Testis (tissue), 3 donors: Measurements from ENCODE around the gene SND1. TPM values are rescaled to one million over a fixed set of nuclear protein-coding genes. Genes with fewer than 3 reads are reported as not detected.

Source experiments
- DNase-seq: peaks from one replicate; pipeline ENCODE4 v3.0.0-alpha.2; 2019
- H3K27ac ChIP-seq, 2 donors: fragments of 200-600 bp; sonication (generic); one replicate each; pipeline ENCODE4 v1.5.1; 2019
- H3K27me3 ChIP-seq: fragments of 200-600 bp; sonication (generic); one replicate; pipeline ENCODE4 v1.5.1; 2019
- H3K36me3 ChIP-seq: fragments of 200-600 bp; sonication (generic); one replicate; pipeline ENCODE4 v1.5.1; 2017; ENCODE audit warnings: low read depth; ENCODE audit errors: missing control alignments
- H3K4me1 ChIP-seq: fragments of 200-600 bp; sonication (generic); one replicate; pipeline ENCODE4 v1.5.1; 2019
- H3K4me3 ChIP-seq, 2 donors: fragments of 200-600 bp; sonication (generic); one replicate each; pipeline ENCODE4 v1.5.1; 2017 to 2019
- H3K9me3 ChIP-seq: fragments of 200-600 bp; sonication (generic); one replicate; pipeline ENCODE4 v1.5.1; 2017
- CTCF ChIP-seq, 3 experiments: fragments of 450-650 bp in 2 of 3; fragments of 200-600 bp in 1 of 3; sonication (generic) in 1 of 3; IDR thresholded peaks; one replicate each; pipeline ENCODE4 v1.5.1; 2016 to 2019; ENCODE audit warnings: antibody characterized with exemption in 3 of 3, mild to moderate bottlenecking in 2 of 3, moderate library complexity in 1 of 3
- POLR2A ChIP-seq: fragments of 450-650 bp; IDR thresholded peaks from one replicate; pipeline ENCODE4 v1.6.1; 2017; ENCODE audit warnings: antibody characterized with exemption, mild to moderate bottlenecking, moderate library complexity
- WGBS, 2 donors: methylation state at CpG; one replicate each; pipeline ENCODE4 v1.1.5; 2018; 5-methylcytosine and 5-hydroxymethylcytosine counted together
- intact Hi-C: fragments of 100-400 bp; cut with DNase I; formaldehyde crosslinking; loops from one replicate; pipeline ENCODE4 v1.15.1; 2023; ENCODE audit warnings: low total_unique reads
- polyA plus RNA-seq: library from polyadenylated mRNA; stranded (reverse); fragments of 350-450 nt; fragmentation: Illumina TruSeq; extraction: RNeasy Lipid Tissue Mini Kit (QIAGEN cat#74804); gene quantifications from one replicate; pipeline ENCODE4 v1.2.3, GENCODE V29; 2014; ENCODE audit warnings: low read depth, low replicate concordance; ENCODE audit not compliant: insufficient read depth
- total RNA-seq, 2 donors: library from RNA; depleted of rRNA; stranded (reverse); fragments of >200 nt; gene quantifications; one replicate each; pipeline ENCODE4 v1.2.3, GENCODE V29; 2016

SND1 gene
- total and polyA plus RNA-seq, 3 donors from 2014 or later, result 132 to 207 (median 179) TPM

- intact Hi-C loops, result no loop called here
- H3K27ac ChIP-seq, result no peak overlapping the region
- TF ChIP-seq POLR2A (no peak), CTCF (IDR thresholded peaks at IDR 0.05) (no peak)
- no peaks in the 10 kb centered on the region for H3K27me3 ChIP-seq
- H3K36me3 ChIP-seq, result no peaks in the 10 kb centered on the region
- no peak overlapping the region for H3K4me3 ChIP-seq
- WGBS, 2 donors, result 69 to 75% methylated on average over 6 of the region's 6 CpGs
- no peaks in the 10 kb centered on the region for H3K9me3 ChIP-seq
- DNase-seq, result no peak
- no peaks in the 10 kb centered on the region for H3K4me1 ChIP-seq
Observed at GRCh38 chr7:127678337-127678736, 26.3 kb downstream of the SND1 start.

- intact Hi-C loops, result no loop called here
- TF ChIP-seq POLR2A (no peak), CTCF (IDR thresholded peaks at IDR 0.05) (no peak)
- no peak for DNase-seq
- no peak overlapping the region for H3K4me3 ChIP-seq
- no peak overlapping the region for H3K27ac ChIP-seq
- no peaks in the 10 kb centered on the region for H3K9me3 ChIP-seq
- H3K27me3 ChIP-seq, result no peaks in the 10 kb centered on the region
- WGBS, 2 donors, result 85 to 91% methylated on average over 3 of the region's 3 CpGs
- no peaks in the 10 kb centered on the region for H3K36me3 ChIP-seq
- H3K4me1 ChIP-seq, result no peaks in the 10 kb centered on the region
Observed at GRCh38 chr7:127678947-127679346, 27.0 kb downstream of the SND1 start.

DNA sequence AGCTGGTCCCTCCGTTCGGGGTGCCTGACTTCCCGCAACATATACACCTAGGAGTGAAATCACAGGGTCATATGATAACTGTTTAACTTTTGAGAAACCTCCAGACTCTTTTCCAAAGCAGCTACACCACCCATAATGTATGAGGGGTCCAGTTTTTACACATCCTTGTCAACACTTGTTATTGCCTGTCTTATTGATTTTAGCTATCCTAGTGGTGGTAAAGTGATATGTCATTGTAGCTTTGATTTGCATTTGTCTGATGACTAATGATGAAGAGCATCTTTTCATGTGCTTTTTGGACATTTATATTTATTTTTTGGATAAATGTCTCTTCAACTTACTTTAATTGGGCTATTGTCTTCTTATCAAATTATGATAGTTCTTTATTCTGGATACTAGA lies 29.0 kb downstream of the SND1 start:
- Histone ChIP-seq H3K4me3 (no peak overlapping the region), H3K4me1 (no peaks in the 10 kb centered on the region), H3K27me3 (no peaks in the 10 kb centered on the region), H3K36me3 (no peaks in the 10 kb centered on the region), H3K9me3 (no peaks in the 10 kb centered on the region), H3K27ac (no peak overlapping the region)
- WGBS, 2 donors, result 98 to 99% methylated on average over 3 of the region's 3 CpGs
- no peak for DNase-seq
- peak in 1 of 3 experiments; percentile 10 for TF ChIP-seq CTCF (IDR thresholded peaks at IDR 0.05)
- TF ChIP-seq POLR2A, result no peak
- intact Hi-C loops, result no loop called here

DNA sequence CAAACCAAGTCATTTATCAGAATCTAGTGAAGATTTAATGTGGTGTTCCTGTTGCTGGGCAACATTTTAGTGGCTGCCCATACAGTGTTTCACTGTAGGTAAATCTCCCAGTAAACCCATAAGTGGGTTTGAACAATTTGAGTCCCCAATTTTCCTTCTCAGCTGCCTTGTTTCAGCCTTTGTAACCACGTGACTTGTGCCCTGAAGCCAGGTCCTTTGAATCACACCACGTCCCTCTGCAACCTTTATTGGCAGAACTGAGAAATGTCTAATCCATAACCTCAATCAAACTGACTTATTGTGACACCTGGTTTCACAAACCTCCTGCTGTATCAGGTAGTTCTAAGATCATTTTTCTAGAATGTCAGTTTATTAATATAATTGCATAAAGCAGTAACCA lies 30.1 kb downstream of the SND1 start:
- WGBS, 2 donors, result 84 to 98% methylated on average over 2 of the region's 2 CpGs
- Histone ChIP-seq H3K27me3 (no peaks in the 10 kb centered on the region), H3K4me1 (no peaks in the 10 kb centered on the region), H3K36me3 (no peaks in the 10 kb centered on the region), H3K4me3 (no peak overlapping the region), H3K27ac (no peak overlapping the region), H3K9me3 (no peaks in the 10 kb centered on the region)
- intact Hi-C loops, result no loop called here
- no peak for TF ChIP-seq CTCF (IDR thresholded peaks at IDR 0.05)
- no peak for TF ChIP-seq POLR2A
- DNase-seq, result no peak

- Histone ChIP-seq H3K4me1 (no peaks in the 10 kb centered on the region), H3K36me3 (no peaks in the 10 kb centered on the region), H3K27me3 (no peaks in the 10 kb centered on the region), H3K9me3 (no peaks in the 10 kb centered on the region), H3K27ac (no peak overlapping the region), H3K4me3 (no peak overlapping the region)
- intact Hi-C loops, result no loop called here
- 69% methylated on average over 4 of the region's 4 CpGs for WGBS, 2 donors
- no peak for TF ChIP-seq POLR2A
- DNase-seq, result no peak
Observed at GRCh38 chr7:127683776-127684681, 32.0 kb downstream of the SND1 start.
